Adrenal gland (tissue), 5 donors: Measurements from ENCODE around the gene FHAD1.

Experiments used
- POLR2A ChIP-seq, 2 donors: fragments of 450-650 bp; IDR thresholded peaks; one replicate each; pipeline ENCODE4 v1.6.1; 2017; ENCODE audit warnings: antibody characterized with exemption in 2 of 2, mild to moderate bottlenecking in 2 of 2, moderate library complexity in 1 of 2
- TF ChIP-seq, protein P1 (sequence below), 6 experiments: fragments of 450-650 bp in 4 of 6; fragments of 200-600 bp in 2 of 6; sonication (generic) in 1 of 6; IDR thresholded peaks; 1 replicate in 5 of 6; 2 replicates in 1 of 6; pipeline versions ENCODE4 v1.5.1 to v1.8.0; 2016 to 2021; ENCODE audit warnings: antibody characterized with exemption in 6 of 6, mild to moderate bottlenecking in 2 of 6, moderate library complexity in 1 of 6
- donor health status: DM: no; HTN: no; CAD: no.

DNA sequence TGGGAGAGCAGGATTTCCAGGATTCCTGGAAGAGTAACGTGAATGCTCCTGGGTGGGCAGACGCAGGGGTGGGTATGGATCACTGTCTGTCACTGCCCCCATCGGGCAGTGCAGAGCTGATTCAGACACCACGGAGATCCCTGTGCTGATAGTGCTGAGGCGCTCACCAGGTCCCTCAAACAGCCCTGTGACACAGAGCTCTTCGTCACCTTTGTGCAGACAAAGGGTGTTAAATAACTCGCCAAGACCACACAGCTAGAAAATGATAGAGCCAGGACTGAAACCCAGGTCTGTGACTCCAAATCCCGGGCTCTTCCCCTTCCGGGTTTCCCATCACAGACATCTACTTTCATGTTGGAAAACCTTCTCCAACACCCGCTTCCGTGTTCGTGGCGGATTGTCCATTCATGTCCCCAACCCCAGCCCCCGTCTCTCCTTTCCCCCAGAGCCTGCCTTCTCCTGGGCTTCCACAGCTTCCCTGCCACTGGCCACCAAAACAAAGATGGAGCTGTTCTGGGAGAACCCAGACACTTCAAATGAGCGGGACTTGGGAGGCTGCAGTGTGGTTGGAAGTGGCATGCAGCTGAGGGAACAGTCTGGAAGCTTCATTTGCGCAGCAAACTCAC lies 165.3 kb downstream of the FHAD1 start:
- no peak for TF ChIP-seq POLR2A (IDR thresholded peaks at IDR 0.05)
- TF ChIP-seq, protein P1, sequence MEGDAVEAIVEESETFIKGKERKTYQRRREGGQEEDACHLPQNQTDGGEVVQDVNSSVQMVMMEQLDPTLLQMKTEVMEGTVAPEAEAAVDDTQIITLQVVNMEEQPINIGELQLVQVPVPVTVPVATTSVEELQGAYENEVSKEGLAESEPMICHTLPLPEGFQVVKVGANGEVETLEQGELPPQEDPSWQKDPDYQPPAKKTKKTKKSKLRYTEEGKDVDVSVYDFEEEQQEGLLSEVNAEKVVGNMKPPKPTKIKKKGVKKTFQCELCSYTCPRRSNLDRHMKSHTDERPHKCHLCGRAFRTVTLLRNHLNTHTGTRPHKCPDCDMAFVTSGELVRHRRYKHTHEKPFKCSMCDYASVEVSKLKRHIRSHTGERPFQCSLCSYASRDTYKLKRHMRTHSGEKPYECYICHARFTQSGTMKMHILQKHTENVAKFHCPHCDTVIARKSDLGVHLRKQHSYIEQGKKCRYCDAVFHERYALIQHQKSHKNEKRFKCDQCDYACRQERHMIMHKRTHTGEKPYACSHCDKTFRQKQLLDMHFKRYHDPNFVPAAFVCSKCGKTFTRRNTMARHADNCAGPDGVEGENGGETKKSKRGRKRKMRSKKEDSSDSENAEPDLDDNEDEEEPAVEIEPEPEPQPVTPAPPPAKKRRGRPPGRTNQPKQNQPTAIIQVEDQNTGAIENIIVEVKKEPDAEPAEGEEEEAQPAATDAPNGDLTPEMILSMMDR (IDR thresholded peaks at IDR 0.05) = no peak
